G401 (cell line): ENCODE measurements around the gene DELE1. TPM values are rescaled to one million over a fixed set of nuclear protein-coding genes. Genes with fewer than 3 reads are reported as not detected.
"Not testable (repeated sequence)": the region's sequence is repeated elsewhere in the genome, so short reads cannot be mapped to it uniquely, and the experiment has no call there.

ENCODE experiments used
- DNase-seq: peaks from one replicate; pipeline ENCODE4 v3.0.0-alpha.2; 2015; ENCODE audit warnings: low spot score
- in situ Hi-C: cut with HindIII; loops from 2 replicates; pipeline ENCODE4 v1.10.0; 2016; ENCODE audit warnings: low sequenced_read_pairs, mixed read lengths
- total RNA-seq: library from RNA; depleted of rRNA; stranded (reverse); fragments of >200 nt; shearing (Covaris generic); gene quantifications from 2 replicates; pipeline ENCODE4 v1.2.3, GENCODE V29; 2014

The DELE1 gene
- total RNA-seq, 1 experiment from 2014 or later, result 87.4 TPM

DNA sequence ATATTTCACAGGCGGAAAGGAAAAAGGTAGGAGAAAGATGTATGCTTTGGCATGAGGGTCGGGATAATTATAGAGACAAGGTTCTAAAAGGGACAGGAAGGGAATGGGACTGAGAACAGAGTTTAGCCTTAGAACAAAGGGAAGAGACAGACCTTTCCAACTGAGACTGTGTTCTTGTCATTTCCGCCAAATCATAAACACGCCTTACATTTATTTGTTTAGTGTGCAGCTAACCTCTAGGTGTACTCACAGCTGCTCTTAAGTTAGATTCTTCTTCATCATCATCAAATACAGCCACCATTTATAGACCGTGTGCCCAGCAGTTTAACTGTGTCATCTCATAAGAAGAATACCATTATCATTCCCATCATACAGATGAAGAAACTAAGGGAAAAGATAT is 5.9 kb upstream of the DELE1 start:
- in situ Hi-C loops, result no loop called here

DNA sequence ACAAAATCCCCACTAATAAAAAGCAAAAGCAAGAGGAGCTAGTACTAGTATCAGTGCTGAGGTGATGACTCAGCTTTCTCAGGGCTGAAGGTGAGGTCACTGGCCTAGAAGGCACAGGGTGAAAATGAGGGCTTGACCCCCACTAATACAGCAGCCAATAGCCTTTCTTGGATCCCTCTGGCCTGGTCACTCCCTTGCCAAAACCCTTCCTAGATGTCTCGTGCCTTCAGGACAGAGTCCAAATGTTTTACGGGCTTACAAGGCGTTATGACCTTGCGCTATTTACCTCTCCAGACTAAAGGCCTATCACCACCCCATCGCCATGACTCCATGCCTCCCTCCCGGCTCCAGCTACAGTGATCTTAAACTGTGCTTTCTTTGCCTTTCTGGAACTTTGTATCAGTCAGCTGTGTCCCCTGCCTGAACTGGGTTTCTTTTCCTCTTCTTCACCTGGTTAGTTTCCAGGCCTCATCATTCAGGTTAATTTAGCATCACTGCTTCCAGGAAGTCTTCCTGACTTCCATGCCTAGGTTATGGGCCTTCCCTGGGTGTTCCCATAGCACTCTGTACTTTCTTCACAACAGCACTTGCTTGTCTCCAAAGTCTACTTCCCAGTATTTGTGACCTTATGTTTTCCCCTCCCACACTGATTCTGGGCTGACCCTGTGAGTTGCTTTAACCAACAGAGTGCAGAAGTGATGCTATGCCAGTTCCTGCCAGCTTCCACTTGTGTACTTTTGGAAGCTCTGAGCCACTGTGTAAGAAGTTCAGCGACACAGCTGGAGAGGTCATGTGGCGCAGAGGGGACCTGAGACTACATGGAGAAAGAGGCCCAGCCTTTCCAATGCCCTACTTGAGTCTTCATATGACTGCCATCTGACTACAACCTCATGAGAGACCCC is 4.2 kb upstream of the DELE1 start:
- DNase-seq, result no peak
- in situ Hi-C loops, result no loop called here

More for the DNA sequence above, 5.9 kb upstream of the DELE1 start:
- DNase-seq, result no peak

GRCh38 chr5:141920771-141921170 is 2.9 kb upstream of the DELE1 start:
- DNase-seq, result no peak
- in situ Hi-C loops, result no loop called here

GRCh38 chr5:141922827-141923447 is 734 bp upstream of the DELE1 start:
- DNase-seq, in situ Hi-C loops: not testable (repeated sequence)

DNA sequence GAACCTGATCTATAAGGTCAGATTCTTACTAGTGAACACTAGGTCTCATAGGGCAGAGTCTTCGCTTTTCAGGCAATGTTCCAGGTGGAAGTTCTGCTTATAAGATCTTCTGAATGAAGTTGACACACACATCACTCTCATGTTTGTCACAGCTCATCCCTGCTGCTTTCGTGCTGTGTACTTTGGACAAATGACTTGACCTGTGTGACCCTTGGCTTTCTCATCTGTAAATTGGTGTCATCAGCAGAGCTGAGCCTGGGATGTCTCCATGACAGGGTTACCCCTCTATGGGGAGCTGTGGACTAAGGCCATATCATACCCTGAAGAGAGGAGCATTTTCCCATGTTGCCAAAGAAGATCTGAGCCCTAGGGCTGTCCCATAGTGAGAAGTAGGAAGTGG is 2.8 kb downstream of the DELE1 start:
- DNase-seq, result no peak
- in situ Hi-C loops, result no loop called here

- DNase-seq, result no peak
- in situ Hi-C loops, result no loop called here
These were observed 4.4 kb downstream of the DELE1 start for GRCh38 chr5:141928051-141928450.

- in situ Hi-C loops, result no loop called here
- DNase-seq, result no peak
These were observed 5.9 kb downstream of the DELE1 start for GRCh38 chr5:141929398-141930058.

DNA sequence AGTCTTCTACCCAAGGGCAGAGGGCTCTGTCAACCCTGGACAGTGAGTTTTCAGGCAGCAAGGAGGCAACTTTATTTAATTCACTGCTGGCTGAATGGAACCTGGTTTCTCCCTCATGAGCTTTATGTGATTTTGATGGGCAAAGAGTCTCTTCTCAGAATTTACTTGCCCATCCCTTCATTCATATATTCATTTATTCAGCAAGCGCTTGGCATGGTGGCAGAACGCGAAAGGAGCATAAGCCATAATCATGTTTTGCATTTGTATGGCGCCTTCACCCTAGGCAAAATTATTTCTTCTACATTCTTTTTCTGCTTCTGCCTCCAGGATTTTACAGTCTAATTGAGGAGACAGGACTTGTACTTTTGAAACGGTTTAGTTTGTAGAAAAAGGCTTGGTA is 8.0 kb downstream of the DELE1 start:
- in situ Hi-C loops, result no loop called here
- DNase-seq, result no peak

DNA sequence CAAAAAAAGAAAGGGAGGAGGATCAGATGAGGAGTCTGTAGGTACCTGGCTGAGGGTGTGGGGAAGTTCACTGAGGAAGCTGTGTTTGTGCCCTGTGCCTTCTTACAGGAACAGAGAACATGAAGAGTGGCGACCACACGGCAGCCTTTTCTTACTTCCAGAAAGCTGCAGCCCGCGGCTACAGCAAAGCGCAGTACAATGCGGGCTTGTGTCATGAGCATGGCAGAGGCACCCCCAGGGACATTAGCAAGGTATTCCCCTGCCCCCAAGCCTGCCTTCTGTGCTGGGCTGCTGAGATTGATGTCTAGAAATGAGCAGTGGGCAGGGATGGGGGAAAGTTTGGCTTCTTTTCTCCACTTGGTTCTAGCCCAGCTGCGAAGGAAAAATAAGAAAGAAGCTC is 9.5 kb downstream of the DELE1 start:
- in situ Hi-C loops, result no loop called here
- no peak for DNase-seq

DNA sequence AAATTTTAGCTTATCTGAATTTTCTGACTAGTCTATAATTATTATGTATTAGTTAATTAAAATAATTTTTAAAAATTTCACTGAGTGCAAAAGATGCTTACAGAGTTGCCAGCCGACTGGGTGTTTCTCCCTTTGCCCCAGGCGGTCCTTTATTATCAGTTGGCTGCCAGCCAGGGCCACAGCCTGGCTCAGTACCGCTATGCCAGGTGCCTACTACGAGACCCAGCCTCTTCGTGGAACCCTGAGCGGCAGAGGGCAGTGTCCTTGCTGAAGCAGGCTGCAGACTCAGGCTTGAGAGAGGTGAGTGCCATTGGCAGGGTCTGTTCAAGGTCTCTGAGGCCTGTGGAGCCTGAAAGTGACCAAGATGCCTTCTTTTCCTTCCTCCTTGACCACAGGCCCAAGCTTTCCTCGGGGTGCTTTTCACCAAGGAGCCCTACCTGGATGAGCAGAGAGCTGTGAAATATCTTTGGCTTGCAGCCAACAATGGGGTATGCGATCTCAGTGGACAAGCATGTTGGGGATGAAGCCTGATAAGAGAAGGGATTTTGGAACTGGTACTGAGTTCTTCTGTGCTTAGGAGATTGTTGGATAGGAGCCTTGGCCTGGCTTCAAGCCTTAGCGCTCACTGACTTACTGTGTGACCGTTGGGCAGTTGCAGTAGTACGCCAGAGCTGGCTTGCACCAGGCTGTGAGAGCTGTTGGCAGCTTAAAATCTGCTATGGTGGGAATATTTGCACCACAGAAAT is 10.6 kb downstream of the DELE1 start:
- in situ Hi-C loops, result no loop called here
- peak; percentile 82 for DNase-seq

- in situ Hi-C loops, result no loop called here
- no peak for DNase-seq
These were observed 11.9 kb downstream of the DELE1 start for GRCh38 chr5:141935538-141935937.

DNA sequence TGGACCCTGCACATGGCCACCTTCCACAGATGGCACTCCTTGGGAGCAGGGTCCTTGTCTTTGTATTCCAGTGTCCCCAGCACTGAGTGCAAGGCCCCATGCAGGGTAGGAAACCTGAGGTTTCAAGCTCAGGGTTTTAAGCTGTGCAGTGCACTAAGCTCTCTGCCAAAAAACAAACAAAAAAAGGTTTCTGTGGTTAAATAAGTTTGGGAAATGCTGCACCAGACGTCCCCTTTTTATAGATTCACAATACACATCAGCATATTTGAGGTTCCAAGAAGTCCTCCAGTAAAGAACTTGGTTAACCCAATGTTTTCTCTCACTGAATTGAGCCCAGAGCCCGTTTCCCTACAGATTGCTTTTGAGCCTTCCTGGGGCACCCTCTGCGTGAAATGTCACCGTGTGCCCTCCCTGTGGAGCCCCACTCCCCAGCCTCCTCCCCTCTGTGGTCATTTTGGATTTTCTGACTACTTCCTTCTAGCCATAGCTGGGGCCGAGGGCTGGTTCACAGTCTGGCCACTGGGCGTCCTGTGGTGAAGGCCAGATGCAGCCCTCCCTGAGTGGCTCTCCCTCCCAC is 17.1 kb downstream of the DELE1 start:
- in situ Hi-C loops, result no loop called here
- DNase-seq, result peak; percentile 32

DNA sequence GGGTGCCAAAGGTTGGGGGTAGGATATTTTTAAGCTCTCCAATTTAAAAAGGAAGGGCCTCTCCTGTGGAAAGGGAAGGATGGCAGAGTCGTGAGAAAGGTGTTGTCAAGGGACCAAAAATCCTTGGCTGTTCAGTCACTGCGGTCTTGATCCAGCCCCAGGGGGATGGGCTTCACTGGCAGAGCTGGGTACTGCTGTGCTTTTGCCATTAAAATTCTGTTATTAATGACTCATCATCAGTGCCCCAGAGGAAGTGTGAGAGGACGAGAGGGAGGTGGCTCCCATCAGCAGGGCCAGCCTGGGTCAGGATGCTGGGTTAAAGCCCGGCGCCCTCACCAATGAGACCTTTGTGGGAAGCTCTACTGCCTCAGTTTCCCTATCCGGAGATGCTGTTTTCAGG is 17.6 kb downstream of the DELE1 start:
- in situ Hi-C loops, result no loop called here
- no peak for DNase-seq

DNA sequence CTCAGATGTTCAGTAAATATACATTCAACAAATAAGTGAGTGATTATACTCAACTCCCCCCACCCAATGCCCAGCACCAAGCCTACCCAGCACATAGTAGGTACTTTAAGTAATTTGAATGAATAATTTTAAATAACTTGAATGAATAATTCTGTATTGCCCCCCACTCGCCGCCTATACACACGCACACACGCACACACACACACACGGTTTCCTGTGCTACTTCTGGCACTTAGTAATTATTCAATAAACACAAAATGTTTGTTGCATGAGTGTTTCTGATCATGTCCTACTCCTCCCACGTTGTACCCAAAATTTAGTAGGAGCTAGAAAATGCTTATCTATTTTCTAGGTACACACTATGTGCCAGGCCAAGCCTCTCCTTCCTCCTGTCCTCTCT is 18.1 kb downstream of the DELE1 start:
- DNase-seq, result no peak
- in situ Hi-C loops, result no loop called here

DNA sequence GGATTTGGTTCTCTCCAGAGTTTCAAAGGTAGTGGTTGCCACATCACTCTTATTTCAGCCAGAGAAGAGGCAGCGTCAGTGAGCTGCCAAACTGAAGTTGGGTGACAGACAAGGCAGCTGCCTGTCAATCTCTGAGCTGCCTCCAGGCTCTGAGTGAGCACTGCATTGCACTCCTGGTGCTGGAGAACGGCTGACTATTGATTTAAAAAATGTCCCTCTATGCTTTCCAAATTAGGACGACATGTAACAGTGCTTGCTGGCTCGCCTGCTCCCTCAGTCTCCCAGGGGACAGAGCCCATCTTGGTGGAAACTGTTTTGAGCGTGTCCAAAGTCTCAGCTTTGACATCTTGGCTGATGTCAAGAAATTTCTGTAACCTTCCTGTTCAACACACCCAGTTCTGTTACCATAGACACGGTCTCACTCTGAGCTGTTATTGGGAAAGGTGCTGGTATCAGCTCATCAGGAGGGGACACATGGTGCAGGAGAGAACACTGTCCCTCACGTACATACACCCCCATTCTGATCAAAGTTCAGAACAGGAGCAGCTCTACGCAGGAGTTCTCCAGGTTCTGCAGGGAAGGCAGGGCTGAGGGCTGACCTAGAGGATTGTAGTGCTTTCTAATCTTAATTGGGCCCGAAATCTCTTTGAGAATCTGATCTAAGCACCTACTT is 18.6 kb downstream of the DELE1 start:
- no peak for DNase-seq
- in situ Hi-C loops, result no loop called here

- in situ Hi-C loops, result no loop called here
These were observed 20.4 kb downstream of the DELE1 start for GRCh38 chr5:141944076-141944475.

GRCh38 chr5:141945511-141946051 is 21.9 kb downstream of the DELE1 start:
- in situ Hi-C loops, result no loop called here
- peak; percentile 58 for DNase-seq

More at GRCh38 chr5:141944076-141944475, 20.4 kb downstream of the DELE1 start:
- DNase-seq, result no peak

DNA sequence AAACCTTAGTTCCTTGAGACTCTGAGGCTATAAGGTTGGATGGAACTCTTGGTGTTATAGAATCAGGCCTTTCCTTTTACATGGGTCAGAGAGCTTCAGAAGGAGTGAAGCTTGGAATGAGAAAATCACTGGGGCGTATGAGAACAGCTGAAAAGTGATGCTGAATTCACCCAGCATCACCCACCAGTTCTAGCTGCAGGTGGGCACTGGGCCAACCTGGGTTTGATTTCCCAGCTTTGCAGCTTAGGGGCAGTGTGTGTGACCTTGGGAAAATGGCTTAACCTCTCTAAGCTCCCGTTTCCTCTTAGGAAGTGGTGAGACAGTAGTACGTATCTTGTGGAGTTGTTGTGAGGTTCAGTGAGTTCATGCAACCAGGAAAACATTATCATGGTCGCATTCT is 23.6 kb downstream of the DELE1 start:
- in situ Hi-C loops, result no loop called here
- no peak for DNase-seq
